ENCODE data around the gene ADSL. TPM values are rescaled to one million over a fixed set of nuclear protein-coding genes. Genes with fewer than 3 reads are reported as not detected.

Gene ADSL
- total RNA-seq, 1 donor from 2014 or later: 52.0 TPM

GRCh38 chr22:40324468-40325305 is 21.6 kb upstream of the ADSL start:
- ATAC-seq (ENCODE audit: poor library complexity): no peak
- intact Hi-C loops (cut with DNase I): no loop called here

DNA sequence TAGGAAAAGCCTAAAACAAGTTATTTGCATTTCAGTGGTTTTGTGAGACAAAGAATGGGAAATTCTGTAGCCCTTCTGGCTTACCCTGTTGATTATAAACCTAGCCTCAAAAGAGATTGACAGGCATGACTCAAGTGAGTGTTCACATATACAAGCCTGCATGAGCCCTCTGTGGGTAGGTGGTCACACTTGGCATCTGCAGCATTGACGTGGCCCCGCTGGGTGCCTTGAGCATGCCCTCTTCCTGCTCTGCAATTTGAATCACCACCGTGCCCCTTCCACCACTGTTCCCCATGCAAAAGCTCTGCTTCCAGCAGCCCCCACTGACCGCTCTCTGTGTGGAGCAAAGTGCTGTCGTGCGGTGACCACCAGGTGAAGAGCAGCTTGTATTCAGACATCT is 21.0 kb upstream of the ADSL start:
- intact Hi-C loops (cut with DNase I): no loop called here
- DNase-seq (no peak), ATAC-seq (ENCODE audit: poor library complexity) (no peak)

More at GRCh38 chr22:40324468-40325305, 21.6 kb upstream of the ADSL start:
- no peak for DNase-seq

DNA sequence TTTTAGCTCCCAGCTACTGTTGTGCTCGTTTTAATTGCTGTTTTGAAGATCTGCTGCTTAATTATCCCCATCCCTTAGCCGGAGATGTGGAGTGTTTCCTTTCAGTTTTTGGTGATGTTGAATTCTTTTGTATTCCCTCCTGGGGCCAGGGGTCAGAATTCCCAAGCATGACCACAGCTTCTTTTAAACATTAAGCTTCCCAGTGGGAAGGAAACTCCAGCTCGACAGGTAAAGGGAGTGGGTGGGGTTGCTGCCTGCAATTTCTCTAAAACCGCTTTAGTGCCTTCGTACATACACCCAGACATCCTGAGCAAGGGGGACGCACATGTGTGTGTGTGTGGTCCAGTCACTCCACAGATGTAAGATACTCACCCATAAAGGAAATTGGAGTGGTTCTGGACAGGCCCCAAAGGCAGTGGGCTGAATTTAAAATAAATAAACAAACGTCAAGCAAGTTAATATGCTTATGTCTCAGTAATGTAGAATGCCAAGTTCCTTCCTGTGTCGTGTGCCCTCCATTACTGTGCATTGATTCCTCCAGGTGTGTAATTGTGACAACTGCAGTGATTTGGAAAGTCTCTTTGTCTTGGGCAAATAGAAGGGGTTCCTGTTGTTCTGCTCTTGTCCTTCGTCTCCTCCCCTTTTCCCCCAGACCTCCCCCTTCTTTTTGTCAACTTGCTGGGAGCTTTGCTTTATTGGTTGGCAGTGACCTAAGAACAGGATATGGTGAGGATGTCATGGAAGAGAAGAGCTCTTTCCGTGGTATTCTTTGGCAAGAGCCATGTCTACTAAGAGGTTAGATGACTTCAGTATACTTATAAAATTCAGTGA is 19.2 kb upstream of the ADSL start:
- no peak for ATAC-seq (ENCODE audit: poor library complexity)
- intact Hi-C loops (cut with DNase I): no loop called here
- DNase-seq: no peak

- ATAC-seq (ENCODE audit: poor library complexity) (peak; percentile 13), DNase-seq (no peak)
- intact Hi-C loops (cut with DNase I): no loop called here
These were observed 17.5 kb upstream of the ADSL start for GRCh38 chr22:40328546-40329456.

DNA sequence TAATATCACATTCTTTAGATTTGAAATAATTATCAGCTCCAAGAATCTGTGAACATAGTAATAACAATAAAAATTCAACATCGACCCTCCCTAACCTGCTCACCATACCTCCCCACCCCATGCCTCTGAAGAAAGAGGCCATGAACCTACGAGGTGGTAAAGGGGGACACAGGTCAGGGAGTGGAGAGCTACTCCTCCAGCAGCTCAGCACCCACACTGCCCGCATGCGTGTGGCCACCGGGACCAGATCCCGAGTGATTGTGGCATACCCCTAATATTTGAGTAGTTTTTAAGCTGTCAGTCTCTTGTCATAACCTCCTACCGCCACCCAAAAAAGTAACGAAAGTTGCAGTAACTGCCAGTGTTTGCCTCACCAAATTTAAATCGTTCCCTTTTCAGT is 16.8 kb upstream of the ADSL start:
- ATAC-seq (ENCODE audit: poor library complexity) (no peak), DNase-seq (no peak)
- intact Hi-C loops (cut with DNase I): no loop called here

GRCh38 chr22:40330086-40330485 is 16.2 kb upstream of the ADSL start:
- intact Hi-C loops (cut with DNase I): no loop called here
- ATAC-seq (ENCODE audit: poor library complexity) (no peak), DNase-seq (no peak)

GRCh38 chr22:40330615-40331014 is 15.7 kb upstream of the ADSL start:
- ATAC-seq (ENCODE audit: poor library complexity): no peak
- no peak for DNase-seq
- intact Hi-C loops (cut with DNase I): no loop called here

- ATAC-seq (ENCODE audit: poor library complexity): no peak
- DNase-seq: no peak
- intact Hi-C loops (cut with DNase I): no loop called here
These were observed 14.6 kb upstream of the ADSL start for GRCh38 chr22:40331706-40332105.

DNA sequence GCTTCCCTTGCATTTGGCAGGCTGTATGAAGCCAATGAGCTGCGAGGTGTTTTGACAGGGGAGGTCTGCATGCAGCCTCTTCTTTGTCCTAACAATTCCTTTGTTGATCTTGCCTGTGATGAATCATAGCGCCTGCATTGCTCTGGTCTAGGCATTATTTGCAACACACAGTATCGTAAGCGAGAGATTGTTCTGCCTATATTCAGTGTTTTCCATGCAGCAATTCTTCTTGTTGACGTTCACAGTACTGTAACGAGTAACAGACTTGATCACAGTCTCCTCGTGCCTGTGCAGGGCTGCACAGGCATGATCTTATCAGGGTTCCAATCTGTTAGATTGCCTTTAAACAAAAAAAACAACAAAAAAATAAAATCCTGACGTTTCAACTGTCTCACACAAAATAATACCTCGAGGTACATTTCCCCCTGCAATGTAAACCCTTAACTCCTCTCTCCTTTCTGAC is 13.9 kb upstream of the ADSL start:
- intact Hi-C loops (cut with DNase I): no loop called here
- ATAC-seq (ENCODE audit: poor library complexity) (no peak), DNase-seq (no peak)

DNA sequence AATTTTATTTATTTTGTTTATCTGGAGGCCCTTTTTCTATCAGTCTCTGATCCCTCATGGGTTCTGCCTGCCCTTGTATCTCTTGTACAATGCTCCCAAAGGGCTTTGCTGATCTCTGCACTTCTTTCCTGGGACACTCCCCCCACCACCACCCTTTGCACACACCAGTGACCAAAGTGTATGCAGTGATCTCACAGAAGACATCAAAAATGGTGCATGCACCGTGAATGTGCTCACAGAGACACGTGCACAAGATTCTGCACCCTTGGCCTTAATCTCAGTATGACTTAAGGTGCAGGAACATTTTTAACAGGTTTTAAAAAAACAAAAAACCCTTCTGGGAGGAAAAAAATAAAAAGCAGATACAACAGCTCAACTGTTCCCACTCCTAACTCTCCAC is 12.2 kb upstream of the ADSL start:
- DNase-seq: no peak
- intact Hi-C loops (cut with DNase I): no loop called here
- ATAC-seq (ENCODE audit: poor library complexity): no peak

DNA sequence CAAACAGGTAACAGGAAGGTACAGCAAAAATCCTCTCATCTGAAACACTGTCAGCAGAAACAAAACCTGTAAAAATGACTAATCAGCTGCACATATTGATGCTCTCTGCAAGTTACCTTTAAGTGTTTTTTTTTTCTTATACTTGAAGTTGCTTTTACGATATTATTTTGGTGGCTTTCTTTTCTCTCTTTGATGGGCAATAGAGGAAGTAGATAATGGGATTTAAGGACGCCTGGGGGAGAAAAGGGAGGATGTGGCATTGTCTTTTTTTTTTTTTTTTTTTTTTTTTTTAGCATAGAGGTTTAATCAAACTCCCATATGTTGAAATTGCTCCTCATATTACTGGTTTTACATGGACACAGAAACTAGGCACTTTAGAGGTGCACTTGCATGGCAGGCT is 11.4 kb upstream of the ADSL start:
- intact Hi-C loops (cut with DNase I): no loop called here
- DNase-seq: no peak
- no peak for ATAC-seq (ENCODE audit: poor library complexity)

DNA sequence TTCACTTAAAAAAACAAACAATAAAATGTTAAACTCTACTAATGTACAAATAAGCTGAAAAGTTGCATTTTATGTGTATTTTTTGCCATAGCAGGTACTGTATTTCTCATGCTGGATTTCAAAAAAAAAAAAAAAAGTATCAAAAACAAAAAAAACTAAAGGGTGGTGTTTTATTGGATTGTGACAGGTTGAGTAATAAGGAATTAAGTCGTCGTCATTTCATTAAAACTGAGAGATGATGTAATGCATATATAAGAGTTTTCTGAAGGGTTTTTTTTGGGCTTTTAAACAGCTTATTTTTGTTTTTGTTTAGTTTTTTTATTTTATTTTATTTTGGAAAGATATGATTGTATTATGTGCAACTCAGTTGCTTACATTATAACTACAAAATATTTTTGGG is 10.9 kb upstream of the ADSL start:
- ATAC-seq (ENCODE audit: poor library complexity): no peak
- DNase-seq: no peak
- intact Hi-C loops (cut with DNase I): no loop called here

DNA sequence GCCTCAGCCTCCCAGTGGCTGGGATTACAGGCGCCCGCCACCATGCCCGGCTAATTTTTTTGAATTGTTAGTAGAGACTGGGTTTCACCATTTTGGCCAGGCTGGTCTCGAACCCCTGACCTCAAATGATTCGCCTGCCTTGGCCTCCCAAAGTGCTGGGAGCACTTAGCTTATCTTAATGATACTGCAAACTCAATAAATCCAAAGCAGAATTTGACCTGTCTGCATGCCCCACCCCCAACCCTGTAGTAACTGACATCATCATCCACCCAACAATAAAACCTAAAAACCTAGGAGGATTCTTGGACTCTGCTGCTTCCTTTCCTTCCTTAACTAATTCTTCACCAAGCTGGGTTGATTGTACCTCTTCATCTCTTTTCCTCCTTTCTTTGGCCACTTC is 6.3 kb upstream of the ADSL start:
- intact Hi-C loops (cut with DNase I): loop anchor here (10.0 kb wide), 1 partner anchor 305 kb away; no protein-coding TSS in a partner anchor
- DNase-seq: no peak
- no peak for ATAC-seq (ENCODE audit: poor library complexity)

GRCh38 chr22:40341604-40342003 is 4.7 kb upstream of the ADSL start:
- DNase-seq: no peak
- intact Hi-C loops (cut with DNase I): loop anchor here (10.0 kb wide), 1 partner anchor 307 kb away; no protein-coding TSS in a partner anchor
- no peak for ATAC-seq (ENCODE audit: poor library complexity)

- DNase-seq (no peak), ATAC-seq (ENCODE audit: poor library complexity) (no peak)
- intact Hi-C loops (cut with DNase I): loop anchor here (10.0 kb wide), 1 partner anchor 308 kb away; no protein-coding TSS in a partner anchor
These were observed 3.8 kb upstream of the ADSL start for GRCh38 chr22:40342521-40342920.

- intact Hi-C loops (cut with DNase I): loop anchor here (10.0 kb wide), 1 partner anchor 310 kb away; no protein-coding TSS in a partner anchor
- ATAC-seq (ENCODE audit: poor library complexity) (no peak), DNase-seq (no peak)
These were observed 1.0 kb upstream of the ADSL start for GRCh38 chr22:40345271-40345670.

GRCh38 chr22:40345815-40346184 is 500 bp upstream of the ADSL start:
- intact Hi-C loops (cut with DNase I): loop anchor here (10.0 kb wide), 1 partner anchor 311 kb away; no protein-coding TSS in a partner anchor
- peak; percentile 63 for DNase-seq
- ATAC-seq (ENCODE audit: poor library complexity): peak; percentile 25

DNA sequence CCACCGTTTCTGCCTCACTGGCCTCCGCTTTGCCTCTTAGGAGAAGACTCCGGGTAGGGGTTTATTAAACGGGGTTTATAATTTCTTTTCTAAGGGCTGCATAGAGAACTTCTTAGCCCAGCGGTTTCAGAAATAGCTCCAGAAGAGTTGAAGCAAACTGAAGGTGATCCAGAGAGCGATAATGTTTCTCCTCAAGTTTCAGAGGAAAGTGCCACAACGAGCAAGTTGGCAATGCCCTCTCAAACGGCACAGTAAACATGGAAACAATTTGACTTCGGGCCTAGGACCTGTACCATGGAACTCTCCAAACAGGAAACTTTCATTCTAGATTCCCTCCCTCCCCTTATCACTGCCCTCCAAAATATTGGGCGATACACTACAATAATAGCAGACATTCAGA is 1.0 kb downstream of the ADSL start:
- ATAC-seq (ENCODE audit: poor library complexity) (no peak), DNase-seq (no peak)
- intact Hi-C loops (cut with DNase I): loop anchor here (10.0 kb wide), 1 partner anchor 312 kb away; no protein-coding TSS in a partner anchor
